ENCODE measurements around the gene QRICH1.

The QRICH1 gene

DNA sequence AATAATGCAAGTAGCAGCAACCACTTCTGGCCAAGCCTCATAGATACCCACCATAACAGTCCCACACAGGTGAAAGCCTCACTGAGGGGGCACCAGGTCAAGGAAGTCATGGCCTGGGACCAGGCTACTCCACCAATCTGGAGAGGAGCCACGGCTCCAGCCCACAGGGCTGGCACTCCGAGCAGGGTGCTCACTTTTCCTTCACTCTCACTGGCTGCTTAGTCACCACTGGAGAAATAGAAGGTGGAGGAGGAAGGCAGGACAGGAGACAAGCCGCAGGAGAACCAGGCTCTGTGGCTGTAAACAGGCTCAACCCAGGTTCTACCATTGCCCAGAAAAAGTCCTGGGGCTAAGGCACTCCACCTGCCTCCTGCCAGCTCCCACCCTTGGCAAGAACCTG, 25.6 kb upstream of the QRICH1 start:
- no peak for DNase-seq

GRCh38 chr3:49119036-49119435, 25.2 kb upstream of the QRICH1 start:
- no peak for DNase-seq

DNA sequence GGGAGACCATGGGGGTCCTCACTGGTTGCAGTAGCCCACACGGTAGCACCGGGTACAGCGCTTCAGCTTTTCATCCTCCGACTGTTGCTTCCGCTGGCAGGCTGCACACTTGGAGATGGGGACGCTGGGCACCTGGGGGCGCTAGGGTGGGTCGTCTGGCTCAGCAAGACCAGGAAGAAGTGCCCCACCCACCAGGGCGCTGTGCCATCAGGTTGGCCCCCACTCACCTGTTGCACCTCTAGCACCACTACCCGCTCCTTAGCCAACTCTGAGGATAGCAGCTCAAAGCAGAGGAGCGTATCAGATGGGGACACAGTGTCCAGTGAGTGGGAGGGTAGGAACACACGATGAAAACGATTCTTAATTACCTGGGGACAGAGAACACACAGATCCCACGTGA, 18.4 kb upstream of the QRICH1 start:
- no peak for DNase-seq

DNA sequence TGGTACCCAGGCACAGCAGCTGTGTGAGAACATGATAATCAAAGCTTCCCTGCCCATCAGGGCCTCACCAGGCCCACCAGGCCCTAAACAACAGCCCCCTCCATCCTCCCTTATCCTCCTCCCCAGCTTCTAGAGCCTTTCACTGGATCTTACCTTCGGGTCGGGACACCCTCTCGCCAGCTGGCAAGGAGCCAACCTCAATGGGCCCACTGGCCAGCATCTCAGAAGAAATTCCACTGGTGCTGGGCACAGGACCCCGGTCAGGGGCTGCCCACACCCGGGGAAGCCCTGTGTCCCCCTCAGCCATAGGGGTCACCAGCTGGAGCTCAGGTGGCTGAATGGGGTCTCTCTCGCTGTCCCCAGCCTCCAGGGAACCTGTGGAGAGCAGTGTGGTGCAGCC, 17.5 kb upstream of the QRICH1 start:
- no peak for DNase-seq

DNA sequence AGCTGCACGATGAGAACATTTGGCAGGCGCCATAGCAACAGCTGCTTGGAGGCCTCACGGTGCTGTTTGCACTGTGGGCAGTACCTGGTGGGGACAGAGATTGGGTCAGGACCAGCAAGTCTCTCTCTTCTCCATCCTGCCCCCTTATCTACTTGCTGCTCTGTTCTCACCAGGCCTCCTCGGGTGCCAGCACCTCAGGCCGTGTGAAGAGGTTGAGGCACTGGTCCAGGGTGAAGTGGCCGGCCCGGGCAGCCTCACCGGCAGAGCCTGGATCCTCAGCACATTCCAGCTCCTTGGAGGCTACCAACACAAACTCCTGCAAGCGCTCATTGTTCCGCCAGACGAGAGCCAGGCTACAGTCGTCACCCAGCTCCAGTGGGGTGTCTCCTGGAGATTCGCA, 16.9 kb upstream of the QRICH1 start:
- DNase-seq: no peak

GRCh38 chr3:49108346-49108745, 14.5 kb upstream of the QRICH1 start:
- DNase-seq: no peak

DNA sequence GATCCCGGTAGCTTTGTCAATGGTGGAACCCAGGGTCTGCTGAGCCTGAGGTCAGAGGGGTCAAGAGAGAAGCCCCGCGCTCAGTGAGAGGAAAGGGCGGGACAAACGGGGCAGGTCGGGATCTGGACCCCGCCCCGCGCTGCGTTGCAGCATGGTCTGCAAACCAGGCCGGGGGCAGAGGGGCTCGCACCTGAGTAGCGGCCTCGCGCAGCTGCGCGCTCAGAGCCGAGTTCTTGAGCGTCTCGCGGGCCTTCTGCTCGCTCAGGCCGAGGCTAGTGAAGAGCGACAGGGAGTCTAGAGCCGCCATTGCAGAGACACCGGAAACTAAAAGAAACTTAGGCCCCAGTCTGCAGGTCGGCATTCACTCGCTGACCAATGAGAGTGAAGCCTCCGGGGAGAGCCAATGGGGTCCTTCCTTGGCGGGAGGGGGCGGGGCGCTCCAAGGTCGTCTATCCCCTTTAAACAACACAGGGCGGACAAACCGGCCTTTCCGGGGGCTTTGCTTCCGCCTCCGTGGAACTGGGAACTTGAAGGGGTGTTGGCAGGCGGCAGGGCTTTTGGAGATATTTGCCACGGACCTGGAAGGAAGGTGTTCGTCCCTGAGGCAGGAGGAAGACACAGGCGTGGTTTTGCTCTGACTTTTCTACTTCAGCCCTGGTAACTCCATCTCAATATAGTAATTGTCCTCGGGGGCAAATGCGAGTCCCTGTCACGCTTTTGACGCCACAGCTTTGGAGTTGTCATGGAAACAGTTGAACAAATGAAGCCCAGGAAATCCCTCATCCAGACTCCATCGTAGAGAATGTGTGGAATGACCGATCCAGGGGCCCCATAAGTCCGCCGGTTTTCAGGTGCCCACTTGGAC, 10.8 kb upstream of the QRICH1 start, which contains the start of gene QARS1:
Gene QARS1 (minus strand): TSS at position 331 of the 865 bp plus-strand sequence. CDS start 24 bp downstream, at position 307.
- peak; percentile 85 for DNase-seq

GRCh38 chr3:49104052-49104426, 10.2 kb upstream of the QRICH1 start:
- no peak for DNase-seq

DNA sequence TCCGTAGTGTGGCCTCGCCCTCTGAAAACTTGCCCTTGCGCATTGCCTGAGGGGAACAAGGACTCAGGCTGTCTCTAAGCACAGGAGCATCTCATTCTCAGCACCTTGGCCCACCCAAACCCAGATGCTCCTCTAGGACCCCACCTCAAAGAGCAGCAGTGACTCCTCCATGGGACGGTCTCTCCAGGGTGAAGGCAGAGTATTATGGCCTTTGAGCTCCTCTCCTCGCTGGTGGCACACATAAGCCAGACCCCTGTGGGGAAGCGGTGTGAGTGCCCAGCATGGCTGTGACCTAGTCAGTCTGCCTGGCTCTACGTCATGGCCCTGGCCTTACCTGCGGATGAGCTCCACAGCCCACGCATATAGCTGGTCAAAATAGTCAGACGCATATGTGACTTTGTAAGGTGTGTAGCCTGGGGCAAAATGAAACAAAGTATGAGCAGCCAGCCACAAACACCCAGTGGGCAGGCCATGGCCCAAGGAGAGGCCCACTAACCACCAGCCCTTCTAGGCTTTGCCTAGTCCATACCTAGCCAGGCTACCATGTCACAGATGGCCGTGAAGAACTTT, 6.3 kb upstream of the QRICH1 start:
- DNase-seq: no peak

DNA sequence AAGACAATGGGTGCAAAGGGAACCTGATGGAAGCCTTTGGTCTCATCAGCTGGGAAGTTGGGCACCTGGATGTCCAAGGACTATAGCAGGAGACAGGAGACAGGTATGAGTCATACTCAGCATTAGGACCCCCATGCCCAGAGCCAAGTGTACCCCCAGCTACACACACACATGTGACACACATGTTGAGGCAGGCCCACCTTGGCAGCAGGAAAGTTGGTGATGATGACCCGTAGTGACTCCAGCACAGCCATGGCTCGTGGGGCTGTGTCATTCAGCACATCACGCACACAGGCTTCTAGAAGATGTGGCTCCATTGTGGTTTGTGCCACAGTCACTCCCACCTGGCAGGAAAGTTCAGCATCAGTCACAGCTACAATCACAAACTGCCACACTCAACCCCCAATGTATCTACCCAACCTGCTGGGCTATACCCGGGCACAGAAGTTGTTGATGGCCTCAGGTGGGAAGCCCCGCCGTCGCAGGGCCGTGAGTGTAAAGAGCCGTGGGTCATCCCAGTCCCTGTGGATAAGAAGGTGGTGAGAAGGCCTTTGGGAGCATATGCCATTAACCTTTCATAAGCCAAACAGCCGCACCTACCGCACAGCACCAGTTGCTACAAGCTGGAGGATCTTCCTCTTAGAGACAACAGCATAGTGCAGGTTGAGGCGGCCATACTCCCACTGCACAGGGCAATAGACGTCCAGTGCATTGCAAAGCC, 5.2 kb upstream of the QRICH1 start:
- no peak for DNase-seq

DNA sequence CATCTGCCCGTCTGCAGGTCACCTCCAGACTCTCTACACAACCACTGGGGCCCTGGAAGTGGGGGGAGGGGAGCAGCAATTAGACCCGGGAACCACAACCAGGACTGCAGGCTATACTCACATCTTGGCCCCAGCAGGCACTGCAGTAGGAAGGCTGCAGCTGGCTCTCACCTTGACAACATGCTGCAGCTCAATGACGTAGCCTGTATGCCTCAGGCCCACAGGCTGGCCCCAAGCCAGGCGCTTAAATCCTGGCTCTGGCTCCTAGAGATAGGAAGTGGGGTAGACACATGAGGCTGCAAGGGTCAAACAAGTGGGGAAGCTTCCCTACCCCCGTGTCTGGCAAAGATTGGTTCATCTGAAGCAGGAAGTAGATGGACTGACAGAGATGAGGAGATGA, 4.6 kb upstream of the QRICH1 start:
- no peak for DNase-seq

DNA sequence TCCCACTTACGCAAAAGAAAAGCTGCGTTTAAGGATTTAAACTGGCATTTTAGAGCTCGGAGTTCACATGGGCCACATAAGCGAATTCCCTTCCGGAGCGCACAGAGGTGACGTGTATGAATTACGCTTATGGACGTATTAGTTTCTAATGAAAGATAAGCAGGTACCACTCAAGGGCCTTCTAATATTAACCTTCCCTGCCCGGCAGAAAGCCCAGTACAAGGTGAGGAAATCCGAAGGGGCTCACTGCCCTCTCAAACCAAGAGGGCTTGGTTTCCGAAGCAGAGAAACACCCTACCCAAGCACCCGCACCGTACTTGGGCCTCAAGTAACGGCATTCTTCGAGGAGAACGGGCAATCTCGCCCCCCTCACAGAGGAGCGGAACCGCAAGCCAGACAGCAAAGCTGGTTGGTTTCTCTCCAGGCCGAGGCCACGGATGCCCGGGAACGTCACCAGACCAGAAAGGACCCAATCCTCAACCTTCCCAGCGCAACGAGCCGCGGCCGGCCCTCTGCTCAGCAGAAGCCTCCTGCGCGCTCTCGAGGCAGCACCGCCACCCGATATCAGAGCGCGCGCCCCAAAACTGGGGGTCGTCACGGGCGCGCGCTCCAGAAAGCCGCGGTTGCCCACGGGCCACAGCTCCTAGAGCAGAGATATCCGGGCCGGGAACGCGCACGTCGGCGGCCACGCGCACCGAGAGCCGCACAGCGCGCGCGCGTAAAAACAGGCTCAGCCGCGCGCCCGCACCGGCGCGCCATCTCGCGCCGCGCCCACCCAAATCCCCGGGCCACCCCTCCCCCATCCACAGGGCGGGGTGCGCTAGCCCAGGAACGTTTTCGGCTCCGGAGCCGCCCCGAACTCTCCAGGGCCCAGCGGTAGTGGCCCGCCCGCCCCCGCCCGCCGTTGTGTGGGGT, 676 bp downstream of the QRICH1 start:
- DNase-seq: no peak

DNA sequence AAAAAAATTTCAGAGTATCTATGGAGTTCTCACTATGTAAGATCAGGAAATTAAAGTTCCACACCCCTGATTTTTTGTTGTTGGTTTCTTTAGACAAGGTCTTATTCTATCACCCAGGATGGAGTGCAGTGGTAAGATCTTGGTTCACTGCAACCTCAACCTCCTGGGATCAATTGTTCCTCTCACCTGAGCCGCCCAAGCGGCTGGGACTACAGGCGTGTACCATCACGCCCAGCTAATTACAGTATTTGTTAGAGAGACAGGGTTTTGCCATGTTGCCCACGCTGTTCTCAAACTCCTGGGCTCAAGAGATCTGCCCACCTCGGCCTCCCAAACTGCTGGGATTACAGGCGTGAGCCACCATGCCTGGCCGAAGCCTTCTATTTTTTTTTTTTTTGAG, 12.4 kb downstream of the QRICH1 start:
- no peak for DNase-seq

DNA sequence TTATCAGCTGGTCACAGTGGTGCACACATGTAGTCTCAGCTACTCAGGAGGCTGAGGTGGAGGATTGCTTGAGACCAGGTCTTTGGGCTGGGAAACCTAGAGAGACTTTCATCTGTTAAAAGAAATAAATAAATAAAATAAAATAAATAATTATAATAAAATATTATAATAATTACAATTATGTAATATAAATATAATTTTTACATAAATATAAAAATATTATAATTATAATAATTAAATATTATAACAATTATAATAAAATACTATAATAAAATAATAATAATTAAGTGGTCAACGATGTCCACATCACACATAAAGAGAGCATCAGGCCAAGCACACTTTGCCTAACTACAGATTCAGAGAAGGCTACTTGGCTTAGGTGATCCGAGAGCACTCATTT, 14.6 kb downstream of the QRICH1 start:
- no peak for DNase-seq

GRCh38 chr3:49076646-49077045, 17.2 kb downstream of the QRICH1 start:
- DNase-seq: no peak

- DNase-seq: no peak
Measured at GRCh38 chr3:49076116-49076515, 17.8 kb downstream of the QRICH1 start.

- no peak for DNase-seq
Measured at GRCh38 chr3:49058011-49058410, 35.9 kb downstream of the QRICH1 start.

GRCh38 chr3:49057268-49057667, 36.6 kb downstream of the QRICH1 start:
- no peak for DNase-seq

GRCh38 chr3:49054344-49054862, 39.5 kb downstream of the QRICH1 start:
- DNase-seq: no peak

DNA sequence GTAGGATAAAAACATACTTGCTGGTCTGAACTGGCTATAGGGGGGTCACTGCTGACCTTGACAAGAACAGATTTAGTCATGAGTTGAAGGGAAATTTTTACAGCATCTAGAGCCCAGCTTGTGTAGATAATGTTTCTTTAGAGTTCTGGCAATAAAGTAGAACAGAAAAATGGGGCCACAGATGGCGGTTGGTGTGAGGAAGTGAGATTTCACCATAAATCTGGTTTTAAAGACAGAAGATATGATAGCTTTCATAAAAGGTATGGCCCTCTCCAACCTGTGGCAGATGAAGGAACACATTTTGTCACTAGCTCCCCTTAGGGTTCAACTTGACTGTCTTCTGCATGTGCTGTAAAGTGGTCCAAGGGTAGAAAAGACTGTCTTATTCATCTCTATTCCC, 40.3 kb downstream of the QRICH1 start:
- DNase-seq: no peak

DNA sequence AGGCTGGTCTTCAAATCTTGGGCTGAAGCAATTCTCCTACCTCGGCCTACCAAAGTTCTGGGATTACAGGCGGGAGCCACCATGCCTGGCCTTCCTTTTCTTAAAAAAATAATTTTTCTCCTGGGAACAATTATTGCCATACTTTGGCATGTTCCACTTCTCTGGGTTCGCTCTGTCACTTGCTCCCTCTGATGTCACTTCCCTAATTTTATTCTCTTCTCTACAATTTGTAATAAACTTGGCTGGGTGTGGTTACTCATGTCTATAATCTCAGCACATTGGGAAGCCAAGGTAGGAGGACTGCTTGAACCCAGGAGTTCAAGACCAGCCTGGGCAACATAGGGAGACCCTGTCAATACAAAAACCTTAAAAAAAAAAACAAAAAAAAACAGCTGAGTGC, 58.6 kb downstream of the QRICH1 start:
- no peak for DNase-seq

DNA sequence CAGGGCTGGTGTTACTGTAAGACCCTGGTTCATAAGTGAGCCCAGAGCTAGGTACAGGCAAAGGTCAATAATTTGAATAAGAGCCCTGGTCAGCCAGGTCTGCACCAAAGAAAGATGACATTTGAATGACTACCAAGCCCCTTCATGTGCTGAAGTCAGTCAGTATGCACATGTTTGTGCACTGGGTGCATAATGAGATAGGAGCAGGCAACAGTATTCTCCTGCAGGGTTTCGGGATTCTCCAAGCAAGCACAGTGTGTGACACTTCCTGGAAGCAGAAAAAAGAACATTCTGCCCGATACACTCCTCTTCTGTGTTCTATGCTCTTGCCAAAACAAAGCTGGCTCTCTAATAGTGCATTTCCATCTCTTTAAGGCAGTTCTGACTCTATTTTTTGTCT, 59.2 kb downstream of the QRICH1 start:
- DNase-seq: no peak

All from SIG-M5 (cell line).